ENCODE results near the gene CLEC18B.

Gene CLEC18B

DNA sequence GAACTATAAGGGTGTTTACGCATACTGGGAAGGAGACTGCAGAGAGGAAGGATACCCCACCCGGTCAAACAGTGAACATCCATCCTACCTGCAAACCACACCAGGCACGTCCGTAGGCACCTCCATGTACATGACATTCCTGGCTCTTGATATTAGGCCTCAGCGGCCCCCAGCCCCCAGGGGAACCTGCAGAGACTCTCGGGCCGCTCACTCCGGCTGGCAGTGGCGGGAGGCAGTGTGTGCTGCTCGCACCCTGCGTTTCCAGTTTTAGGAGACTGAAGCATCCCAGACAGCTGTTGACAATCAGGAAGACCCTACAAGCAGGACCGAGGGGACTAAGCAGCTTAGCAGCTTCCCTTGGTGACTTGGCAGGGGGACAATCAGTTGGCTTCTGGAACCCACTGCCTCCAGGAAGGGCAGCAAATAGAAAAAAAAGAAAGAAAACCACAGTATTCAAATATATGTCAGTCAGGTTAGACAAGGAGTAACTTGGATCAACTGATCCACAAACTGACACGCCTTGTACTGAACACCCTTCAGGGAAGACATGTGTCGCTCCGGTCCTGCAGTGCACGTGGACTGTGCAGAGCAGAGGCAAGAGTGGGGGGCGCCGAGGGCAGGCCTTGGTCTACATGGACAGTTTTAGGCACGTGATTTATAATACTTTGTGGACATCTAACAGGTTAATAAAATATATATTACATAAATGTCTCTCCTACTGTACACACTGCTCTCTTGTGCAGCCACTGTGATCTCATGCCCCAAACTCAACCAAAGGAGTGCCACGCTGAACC lies 29.9 kb upstream of the CLEC18B start:
- no peak for TF ChIP-seq GABPA (IDR thresholded peaks at IDR 0.05; ENCODE audit: low read depth)
- TF ChIP-seq POLR2AphosphoS5 (IDR thresholded peaks at IDR 0.05; ENCODE audit: low read depth) = no peak
- no peak for TF ChIP-seq REST (IDR thresholded peaks at IDR 0.05; ENCODE audit: insufficient replicate concordance, low read depth)
- TF ChIP-seq SPI1 (IDR thresholded peaks at IDR 0.05; ENCODE audit: borderline replicate concordance, low read depth) = no peak
- TF ChIP-seq, protein P1, sequence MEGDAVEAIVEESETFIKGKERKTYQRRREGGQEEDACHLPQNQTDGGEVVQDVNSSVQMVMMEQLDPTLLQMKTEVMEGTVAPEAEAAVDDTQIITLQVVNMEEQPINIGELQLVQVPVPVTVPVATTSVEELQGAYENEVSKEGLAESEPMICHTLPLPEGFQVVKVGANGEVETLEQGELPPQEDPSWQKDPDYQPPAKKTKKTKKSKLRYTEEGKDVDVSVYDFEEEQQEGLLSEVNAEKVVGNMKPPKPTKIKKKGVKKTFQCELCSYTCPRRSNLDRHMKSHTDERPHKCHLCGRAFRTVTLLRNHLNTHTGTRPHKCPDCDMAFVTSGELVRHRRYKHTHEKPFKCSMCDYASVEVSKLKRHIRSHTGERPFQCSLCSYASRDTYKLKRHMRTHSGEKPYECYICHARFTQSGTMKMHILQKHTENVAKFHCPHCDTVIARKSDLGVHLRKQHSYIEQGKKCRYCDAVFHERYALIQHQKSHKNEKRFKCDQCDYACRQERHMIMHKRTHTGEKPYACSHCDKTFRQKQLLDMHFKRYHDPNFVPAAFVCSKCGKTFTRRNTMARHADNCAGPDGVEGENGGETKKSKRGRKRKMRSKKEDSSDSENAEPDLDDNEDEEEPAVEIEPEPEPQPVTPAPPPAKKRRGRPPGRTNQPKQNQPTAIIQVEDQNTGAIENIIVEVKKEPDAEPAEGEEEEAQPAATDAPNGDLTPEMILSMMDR (IDR thresholded peaks at IDR 0.05; ENCODE audit: insufficient read depth, low read length) = no peak
- Histone ChIP-seq H3K27ac (replicated peaks) (no peak overlapping the region), H3K4me3 (replicated peaks; ENCODE audit: insufficient read depth, low read length) (no peak overlapping the region), H3K27me3 (ENCODE audit: insufficient read depth, poor library complexity, severe bottlenecking) (no peaks in the 10 kb centered on the region)
- DNase-seq (ENCODE audit: low read depth in 1 of 2, low spot score in 1 of 2) = no peak

DNA sequence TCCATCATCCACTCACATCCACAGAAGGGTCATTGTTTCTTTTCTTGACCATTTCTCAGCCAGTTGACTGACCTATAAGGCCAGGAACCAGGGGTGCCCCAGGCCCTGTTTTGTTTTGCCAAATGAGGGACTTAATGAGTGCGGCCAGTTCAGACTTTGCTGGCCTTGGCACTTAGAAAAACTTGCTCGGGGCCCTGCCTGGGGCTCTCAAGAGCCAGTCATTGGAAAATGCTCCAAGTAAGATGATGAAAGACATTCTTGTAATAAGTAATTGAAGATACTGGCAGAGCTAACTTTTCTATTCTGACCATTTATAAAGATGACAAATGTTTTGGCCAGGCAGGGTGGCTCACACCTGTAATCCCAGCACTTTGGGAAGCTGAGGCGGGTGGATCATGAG lies 29.0 kb upstream of the CLEC18B start:
- DNase-seq (ENCODE audit: low read depth in 1 of 2, low spot score in 1 of 2) = no peak
- no peaks in the 10 kb centered on the region for H3K27me3 ChIP-seq (ENCODE audit: insufficient read depth, poor library complexity, severe bottlenecking)
- H3K4me3 ChIP-seq (replicated peaks; ENCODE audit: insufficient read depth, low read length) = no peak overlapping the region
- no peak overlapping the region for H3K27ac ChIP-seq (replicated peaks)
- TF ChIP-seq, protein P1 (IDR thresholded peaks at IDR 0.05; ENCODE audit: insufficient read depth, low read length) = no peak
- TF ChIP-seq POLR2AphosphoS5 (IDR thresholded peaks at IDR 0.05; ENCODE audit: low read depth) (no peak), GABPA (IDR thresholded peaks at IDR 0.05; ENCODE audit: low read depth) (no peak), SPI1 (IDR thresholded peaks at IDR 0.05; ENCODE audit: borderline replicate concordance, low read depth) (no peak), REST (IDR thresholded peaks at IDR 0.05; ENCODE audit: insufficient replicate concordance, low read depth) (no peak)

DNA sequence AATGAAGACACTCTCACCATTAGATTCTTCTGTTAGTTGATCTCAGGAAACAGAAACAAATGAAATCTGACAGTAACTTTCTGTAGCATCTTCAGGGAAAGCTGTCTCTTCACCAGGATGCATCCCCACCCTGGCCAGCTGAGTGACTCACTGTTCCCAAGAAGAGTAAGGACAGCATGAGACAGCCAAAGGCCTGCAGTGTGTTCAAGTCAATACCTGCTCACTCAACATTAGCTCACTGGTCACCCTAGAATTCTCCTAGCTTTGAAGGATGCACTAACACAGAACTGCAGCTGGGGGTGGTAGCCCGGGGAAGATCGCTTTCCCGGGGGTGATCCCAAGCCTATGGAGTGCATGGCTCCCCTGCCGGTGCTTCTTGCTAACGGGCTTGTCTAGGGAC lies 28.2 kb upstream of the CLEC18B start:
- no peak overlapping the region for H3K4me3 ChIP-seq (replicated peaks; ENCODE audit: insufficient read depth, low read length)
- no peak for DNase-seq (ENCODE audit: low read depth in 1 of 2, low spot score in 1 of 2)
- TF ChIP-seq REST (IDR thresholded peaks at IDR 0.05; ENCODE audit: insufficient replicate concordance, low read depth) = no peak
- no peak for TF ChIP-seq GABPA (IDR thresholded peaks at IDR 0.05; ENCODE audit: low read depth)
- TF ChIP-seq POLR2AphosphoS5 (IDR thresholded peaks at IDR 0.05; ENCODE audit: low read depth) = no peak
- no peak for TF ChIP-seq SPI1 (IDR thresholded peaks at IDR 0.05; ENCODE audit: borderline replicate concordance, low read depth)
- TF ChIP-seq, protein P1 (IDR thresholded peaks at IDR 0.05; ENCODE audit: insufficient read depth, low read length) = no peak
- H3K27me3 ChIP-seq (ENCODE audit: insufficient read depth, poor library complexity, severe bottlenecking) = no peaks in the 10 kb centered on the region
- no peak overlapping the region for H3K27ac ChIP-seq (replicated peaks)

Data from HL-60 (cell line).